T-helper 2 cell treated with Interferon-gamma antibody and Interleukin-4, amounts not matched to agents 5 μg/mL and 100 μg/mL, for 36 hours (primary cell): ENCODE measurements around the gene CDV3.
"Not testable (repeated sequence)": the region's sequence is repeated elsewhere in the genome, so short reads cannot be mapped to it uniquely, and the experiment has no call there.

ENCODE experiments used
- DNase-seq: peaks from one replicate; pipeline ENCODE4 v3.0.0; 2021; ENCODE audit warnings: low spot score
- H3K27ac Mint-ChIP-seq: one replicate; pipeline ENCODE4 v1.8.0; 2021; ENCODE audit warnings: mild to moderate bottlenecking, mixed read lengths
- H3K27me3 Mint-ChIP-seq: one replicate; pipeline ENCODE4 v1.8.0; 2021; ENCODE audit warnings: low read depth, mixed read lengths
- H3K36me3 Mint-ChIP-seq: one replicate; pipeline ENCODE4 v1.8.0; 2021; ENCODE audit warnings: low read depth, mixed read lengths
- H3K4me1 Mint-ChIP-seq: one replicate; pipeline ENCODE4 v1.8.0; 2021; ENCODE audit warnings: low read depth, mixed read lengths
- H3K4me3 Mint-ChIP-seq: one replicate; pipeline ENCODE4 v1.8.0; 2022; ENCODE audit warnings: mild to moderate bottlenecking, moderate library complexity, mixed read lengths
- H3K9me3 Mint-ChIP-seq: one replicate; pipeline ENCODE4 v1.8.0; 2021; ENCODE audit warnings: mixed read lengths

The CDV3 gene

DNA sequence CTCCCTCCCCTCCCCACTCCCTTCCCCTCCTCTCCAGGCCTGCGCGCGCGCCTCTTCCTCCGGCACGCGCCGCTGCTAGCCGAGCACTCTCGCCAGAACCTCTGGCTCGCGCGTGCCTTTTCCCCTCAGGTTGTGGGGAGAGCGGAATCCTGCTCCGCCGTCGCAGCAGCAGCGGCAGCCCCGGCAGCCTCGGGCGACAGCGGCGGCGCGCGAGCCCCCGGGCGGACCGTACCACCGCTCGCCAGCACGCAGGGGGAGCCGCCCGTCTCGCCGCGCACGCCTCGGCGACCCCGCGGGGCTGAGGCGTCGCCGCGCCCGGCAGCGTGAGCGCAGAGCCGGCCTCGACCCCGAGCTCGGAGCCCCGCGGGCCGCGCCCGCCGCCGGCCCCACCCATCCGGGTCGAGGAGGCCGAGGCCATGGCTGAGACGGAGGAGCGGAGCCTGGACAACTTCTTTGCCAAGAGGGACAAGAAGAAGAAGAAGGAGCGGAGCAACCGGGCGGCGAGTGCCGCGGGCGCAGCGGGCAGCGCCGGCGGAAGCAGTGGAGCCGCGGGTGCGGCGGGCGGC lies at the start of gene CDV3:
TSS of gene CDV3 (plus strand) at position 58 of the 566 bp plus-strand sequence. CDS start at position 417, 359 bp downstream.
- H3K27ac Mint-ChIP-seq, result peak within 1 kb of the TSS; percentile 100

GRCh38 chr3:133523758-133524157 lies 49.7 kb upstream of the CDV3 start:
- H3K36me3 Mint-ChIP-seq, H3K9me3 Mint-ChIP-seq, DNase-seq, H3K4me3 Mint-ChIP-seq, H3K4me1 Mint-ChIP-seq, H3K27ac Mint-ChIP-seq: not testable (repeated sequence)
- H3K27me3 Mint-ChIP-seq, result peaks cover 13% of the 10 kb centered on the region

More for the DNA sequence above, at the start of gene CDV3:
- H3K4me3 Mint-ChIP-seq, result peak within 1 kb of the TSS; percentile 93
- peaks cover 47% of the 10 kb centered on the region for H3K4me1 Mint-ChIP-seq
- H3K36me3 Mint-ChIP-seq, result peaks cover 40% of the 10 kb centered on the region
- H3K9me3 Mint-ChIP-seq, result no peaks in the 10 kb centered on the region
- no peaks in the 10 kb centered on the region for H3K27me3 Mint-ChIP-seq
- no peak for DNase-seq

DNA sequence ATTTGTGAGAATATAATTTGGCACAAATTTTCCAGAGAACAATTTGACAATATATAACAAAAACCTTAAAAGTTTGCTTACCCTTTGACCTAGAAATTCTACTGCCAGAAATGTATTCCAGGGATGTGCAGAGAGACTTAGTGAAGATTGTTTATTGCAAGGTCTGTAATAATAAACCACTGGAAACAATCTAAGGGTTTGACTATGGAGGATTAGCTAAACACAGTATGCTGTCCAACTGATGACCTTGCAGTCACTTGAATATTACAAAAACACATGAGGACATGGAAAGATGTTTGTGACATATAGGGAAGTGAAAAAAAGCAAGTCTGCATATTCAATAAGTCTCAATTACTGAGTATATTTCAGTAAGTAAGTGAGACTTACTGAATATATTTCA lies 48.1 kb upstream of the CDV3 start:
- H3K27ac Mint-ChIP-seq, result no peak overlapping the region
- H3K36me3 Mint-ChIP-seq, result no peaks in the 10 kb centered on the region
- H3K9me3 Mint-ChIP-seq, result peaks cover 9% of the 10 kb centered on the region
- H3K27me3 Mint-ChIP-seq, result peaks cover 13% of the 10 kb centered on the region
- H3K4me1 Mint-ChIP-seq, result peaks cover 2% of the 10 kb centered on the region
- no peak overlapping the region for H3K4me3 Mint-ChIP-seq
- DNase-seq, result no peak

GRCh38 chr3:133527081-133527715 lies 46.3 kb upstream of the CDV3 start:
- Mint-ChIP-seq H3K27me3 (peaks cover 13% of the 10 kb centered on the region), H3K27ac (no peak overlapping the region), H3K9me3 (peaks cover 10% of the 10 kb centered on the region), H3K4me1 (peaks cover 2% of the 10 kb centered on the region), H3K36me3 (no peaks in the 10 kb centered on the region), H3K4me3 (no peak overlapping the region)
- DNase-seq, result no peak

GRCh38 chr3:133529809-133530208 lies 43.7 kb upstream of the CDV3 start:
- H3K4me3 Mint-ChIP-seq, result no peak overlapping the region
- H3K9me3 Mint-ChIP-seq, result peaks cover 10% of the 10 kb centered on the region
- no peak overlapping the region for H3K27ac Mint-ChIP-seq
- no peaks in the 10 kb centered on the region for H3K36me3 Mint-ChIP-seq
- DNase-seq, result no peak
- peaks cover 2% of the 10 kb centered on the region for H3K4me1 Mint-ChIP-seq
- peaks cover 13% of the 10 kb centered on the region for H3K27me3 Mint-ChIP-seq

DNA sequence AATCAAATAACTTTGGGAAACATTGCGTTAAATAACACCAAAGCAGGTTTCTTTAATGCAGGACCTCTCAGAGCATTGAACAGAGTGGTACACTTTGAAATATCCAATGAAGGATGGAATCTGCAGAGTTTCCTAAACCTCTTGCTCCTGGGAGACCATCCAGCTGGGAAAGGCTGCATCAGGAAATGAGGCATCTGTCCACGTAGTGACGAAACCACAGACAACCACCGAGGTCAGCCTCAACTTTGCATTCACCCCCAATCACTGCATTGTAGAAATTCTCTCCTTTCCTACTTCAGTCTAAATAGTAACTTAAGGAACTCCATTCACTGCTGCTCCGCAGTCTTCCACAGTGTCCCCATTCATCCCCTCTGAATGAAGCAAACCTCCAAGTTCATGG lies 41.5 kb upstream of the CDV3 start:
- H3K4me3 Mint-ChIP-seq, result no peak overlapping the region
- H3K36me3 Mint-ChIP-seq, result no peaks in the 10 kb centered on the region
- peaks cover 7% of the 10 kb centered on the region for H3K27me3 Mint-ChIP-seq
- peaks cover 1% of the 10 kb centered on the region for H3K4me1 Mint-ChIP-seq
- no peak overlapping the region for H3K27ac Mint-ChIP-seq
- H3K9me3 Mint-ChIP-seq, result peaks cover 10% of the 10 kb centered on the region
- no peak for DNase-seq

DNA sequence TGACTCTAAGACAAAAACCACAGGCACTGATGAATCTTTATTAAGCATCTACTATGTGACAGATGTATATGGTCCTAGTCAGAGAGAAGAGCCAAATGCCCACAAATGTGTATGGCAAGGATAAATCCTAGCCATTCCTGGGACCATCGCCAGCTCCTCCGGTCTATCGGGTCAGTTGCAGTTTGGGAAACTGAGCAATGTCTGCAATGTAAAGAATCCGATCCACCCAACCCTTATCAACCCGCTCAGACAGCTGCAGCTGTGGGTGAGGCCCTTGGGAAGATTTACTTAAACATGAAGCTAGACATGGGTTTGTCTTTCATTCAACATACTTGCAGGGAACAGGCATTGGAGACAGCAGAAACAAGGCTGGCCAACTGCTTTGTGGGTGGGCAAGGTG lies 40.5 kb upstream of the CDV3 start:
- H3K36me3 Mint-ChIP-seq, result no peaks in the 10 kb centered on the region
- no peak overlapping the region for H3K4me3 Mint-ChIP-seq
- H3K4me1 Mint-ChIP-seq, result no peaks in the 10 kb centered on the region
- no peak for DNase-seq
- no peak overlapping the region for H3K27ac Mint-ChIP-seq
- H3K27me3 Mint-ChIP-seq, result no peaks in the 10 kb centered on the region
- peaks cover 11% of the 10 kb centered on the region for H3K9me3 Mint-ChIP-seq

- H3K4me3 Mint-ChIP-seq, result no peak overlapping the region
- H3K9me3 Mint-ChIP-seq, result peaks cover 7% of the 10 kb centered on the region
- no peaks in the 10 kb centered on the region for H3K36me3 Mint-ChIP-seq
- no peak for DNase-seq
- H3K27me3 Mint-ChIP-seq, result no peaks in the 10 kb centered on the region
- no peaks in the 10 kb centered on the region for H3K4me1 Mint-ChIP-seq
- no peak overlapping the region for H3K27ac Mint-ChIP-seq
These were observed 37.3 kb upstream of the CDV3 start for GRCh38 chr3:133535971-133536881.

DNA sequence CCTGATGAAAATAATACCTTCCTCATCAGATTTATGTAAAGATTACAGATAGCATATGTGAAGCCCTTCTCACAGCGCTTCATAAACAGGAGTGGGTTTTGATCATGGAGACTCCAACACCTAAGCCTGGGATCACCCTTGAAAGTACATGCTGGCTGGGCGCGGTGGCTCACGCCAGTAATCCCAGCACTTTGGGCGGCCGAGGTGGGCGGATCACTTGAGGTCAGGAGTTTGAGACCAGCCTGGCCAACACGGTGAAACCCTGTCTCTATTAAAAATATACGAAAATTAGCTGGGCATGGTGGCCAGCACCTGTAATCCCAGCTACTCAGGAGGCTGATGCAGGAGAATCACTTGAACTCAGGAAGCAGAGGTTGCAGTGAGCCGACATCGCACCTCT lies 36.4 kb upstream of the CDV3 start:
- not testable (repeated sequence) for DNase-seq, H3K9me3 Mint-ChIP-seq, H3K27me3 Mint-ChIP-seq, H3K4me1 Mint-ChIP-seq, H3K27ac Mint-ChIP-seq, H3K36me3 Mint-ChIP-seq, H3K4me3 Mint-ChIP-seq

DNA sequence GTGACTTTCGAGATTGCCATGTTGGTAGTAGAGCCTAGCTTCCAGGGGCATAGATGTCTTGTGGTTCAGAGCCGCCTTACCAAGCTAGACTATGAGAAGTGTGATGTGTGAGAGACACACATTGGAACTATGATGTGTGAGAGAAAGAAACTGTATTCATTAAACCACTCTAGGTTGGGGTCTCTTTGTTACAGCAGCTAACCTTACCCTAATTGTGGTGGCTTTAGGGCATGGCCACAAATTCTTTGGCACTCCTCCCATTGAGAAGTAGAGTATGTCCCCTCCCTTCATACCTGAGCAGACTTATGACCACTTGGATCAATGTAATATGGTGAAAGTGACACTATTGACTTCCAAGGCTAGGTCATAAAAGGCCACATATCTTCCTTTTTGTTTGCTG lies 35.3 kb upstream of the CDV3 start:
- no peaks in the 10 kb centered on the region for H3K36me3 Mint-ChIP-seq
- no peak overlapping the region for H3K4me3 Mint-ChIP-seq
- H3K27ac Mint-ChIP-seq, result no peak overlapping the region
- H3K27me3 Mint-ChIP-seq, result no peaks in the 10 kb centered on the region
- peaks cover 7% of the 10 kb centered on the region for H3K9me3 Mint-ChIP-seq
- H3K4me1 Mint-ChIP-seq, result no peaks in the 10 kb centered on the region
- DNase-seq, result no peak

DNA sequence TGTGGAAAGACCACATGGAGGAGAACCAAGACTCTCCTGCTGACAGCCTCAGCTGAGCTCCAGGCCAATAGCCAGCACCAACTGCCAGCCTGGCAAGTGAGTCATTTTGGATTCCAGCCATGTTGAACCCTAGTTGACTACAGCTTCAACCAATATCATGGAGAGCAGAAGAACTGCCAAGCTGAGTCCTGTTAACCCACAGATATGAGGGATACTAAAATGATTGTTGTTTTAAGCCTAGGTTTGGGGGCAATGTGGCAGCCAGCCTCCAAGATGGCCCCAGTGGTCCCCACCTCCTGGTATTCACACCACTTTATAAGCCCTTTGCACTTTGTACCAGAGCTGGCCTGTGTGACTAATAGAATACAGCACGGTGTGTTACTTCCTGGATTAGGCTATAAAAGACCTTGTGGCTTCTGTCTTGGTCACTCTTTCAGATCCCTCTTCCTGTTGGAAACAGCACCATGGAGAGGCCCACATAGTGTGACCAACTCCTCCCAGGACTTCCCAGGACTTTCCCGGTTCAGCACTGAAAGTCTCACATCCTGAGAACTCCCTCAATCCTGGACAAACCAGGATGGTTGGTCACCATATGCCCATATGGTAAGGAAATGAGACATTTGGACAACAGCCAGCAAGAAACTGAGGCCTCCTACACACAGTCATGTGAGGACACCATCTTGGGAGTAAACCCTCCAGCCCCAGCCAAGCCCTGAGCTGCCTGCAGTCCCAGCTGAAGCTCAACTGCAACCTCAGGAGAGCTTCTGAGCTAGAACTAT lies 32.4 kb upstream of the CDV3 start:
- Mint-ChIP-seq H3K4me1 (no peaks in the 10 kb centered on the region), H3K27me3 (no peaks in the 10 kb centered on the region), H3K9me3 (peaks cover 7% of the 10 kb centered on the region), H3K36me3 (no peaks in the 10 kb centered on the region), H3K27ac (no peak overlapping the region), H3K4me3 (no peak overlapping the region)
- DNase-seq, result no peak

GRCh38 chr3:133542871-133543270 lies 30.6 kb upstream of the CDV3 start:
- no peaks in the 10 kb centered on the region for H3K36me3 Mint-ChIP-seq
- no peaks in the 10 kb centered on the region for H3K27me3 Mint-ChIP-seq
- peaks cover 6% of the 10 kb centered on the region for H3K9me3 Mint-ChIP-seq
- DNase-seq, result no peak
- no peaks in the 10 kb centered on the region for H3K4me1 Mint-ChIP-seq
- H3K27ac Mint-ChIP-seq, result no peak overlapping the region
- H3K4me3 Mint-ChIP-seq, result no peak overlapping the region

DNA sequence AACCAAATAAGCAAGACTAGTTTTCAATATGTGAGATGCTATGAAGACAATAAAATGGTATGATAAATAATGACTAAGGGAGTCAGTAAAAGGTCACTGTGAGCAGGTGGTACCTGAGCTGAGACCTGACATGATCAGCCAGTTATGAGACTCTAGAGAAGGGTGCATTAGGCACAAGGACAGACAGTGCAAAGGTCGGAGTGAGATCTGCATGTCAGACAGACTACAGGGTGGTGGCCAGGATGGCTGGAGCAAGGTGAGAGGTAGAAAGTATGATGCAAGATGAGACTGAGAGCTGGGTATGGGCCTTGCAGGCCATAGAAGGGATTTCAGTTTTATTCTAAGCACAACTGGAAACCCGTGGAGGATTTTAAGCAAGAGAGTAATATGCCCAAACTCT lies 28.5 kb upstream of the CDV3 start:
- H3K4me1 Mint-ChIP-seq, H3K4me3 Mint-ChIP-seq, DNase-seq, H3K27me3 Mint-ChIP-seq, H3K36me3 Mint-ChIP-seq, H3K27ac Mint-ChIP-seq, H3K9me3 Mint-ChIP-seq: not testable (repeated sequence)
